Stimulated activated naive CD8-positive, alpha-beta T cell treated with anti-CD3 and anti-CD28 coated beads, Interleukin-15, Interleukin-2, amounts not matched to agents 100 ng/mL and 50 ng/mL, for 24 hours (primary cell): Measurements from ENCODE around the gene KRTAP10-7.
A peak's percentile ranks its signal among the peaks of the same experiment; 100 is the strongest.
"Not testable (repeated sequence)": the region's sequence is repeated elsewhere in the genome, so short reads cannot be mapped to it uniquely, and the experiment has no call there.

Source experiments
- H3K27ac Mint-ChIP-seq: one replicate; pipeline ENCODE4 v1.8.0; 2021; ENCODE audit warnings: mild to moderate bottlenecking, mixed read lengths
- H3K27me3 Mint-ChIP-seq: one replicate; pipeline ENCODE4 v1.8.0; 2021; ENCODE audit warnings: mixed read lengths
- H3K36me3 Mint-ChIP-seq: one replicate; pipeline ENCODE4 v1.8.0; 2021; ENCODE audit warnings: low read depth, mixed read lengths
- H3K4me1 Mint-ChIP-seq: one replicate; pipeline ENCODE4 v1.8.0; 2021; ENCODE audit warnings: low read depth, mixed read lengths
- H3K4me3 Mint-ChIP-seq: one replicate; pipeline ENCODE4 v1.8.0; 2021; ENCODE audit warnings: mild to moderate bottlenecking, mixed read lengths
- H3K9me3 Mint-ChIP-seq: one replicate; pipeline ENCODE4 v1.8.0; 2021; ENCODE audit warnings: mixed read lengths

Gene KRTAP10-7

DNA sequence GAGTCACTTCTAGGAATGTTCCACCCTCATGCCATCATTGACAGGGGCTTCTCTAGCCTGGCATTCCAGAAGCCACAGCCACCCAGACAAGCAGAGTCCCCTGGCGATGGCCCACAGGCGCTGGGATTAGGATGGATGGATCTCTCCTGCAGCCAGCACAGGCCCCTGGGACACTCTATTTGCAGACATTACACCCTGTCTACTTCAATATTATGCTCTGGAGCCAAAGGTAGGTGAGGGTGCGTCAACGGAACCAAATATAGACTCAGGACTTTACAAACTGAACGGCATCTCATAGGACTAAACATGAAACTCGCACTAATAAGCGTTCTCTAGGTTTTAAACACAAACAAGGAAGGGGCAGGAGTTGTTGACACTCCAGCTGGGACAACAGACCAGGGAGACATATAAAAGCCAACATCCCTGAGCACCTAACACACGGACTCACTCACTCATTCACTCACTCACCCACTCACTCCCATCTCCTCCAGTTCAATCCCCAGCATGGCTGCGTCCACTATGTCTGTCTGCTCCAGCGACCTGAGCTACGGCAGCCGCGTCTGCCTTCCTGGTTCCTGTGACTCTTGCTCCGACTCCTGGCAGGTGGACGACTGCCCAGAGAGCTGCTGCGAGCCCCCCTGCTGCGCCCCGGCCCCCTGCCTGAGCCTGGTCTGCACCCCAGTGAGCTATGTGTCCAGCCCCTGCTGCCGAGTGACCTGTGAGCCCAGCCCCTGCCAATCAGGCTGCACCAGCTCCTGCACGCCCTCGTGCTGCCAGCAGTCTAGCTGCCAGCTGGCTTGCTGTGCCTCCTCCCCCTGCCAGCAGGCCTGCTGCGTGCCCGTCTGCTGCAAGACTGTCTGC is at the start of gene KRTAP10-7:
Gene KRTAP10-7 (plus strand): TSS at position 480 of the 861 bp plus-strand sequence. CDS start 25 bp downstream, at position 505.
- H3K9me3 Mint-ChIP-seq, H3K36me3 Mint-ChIP-seq, H3K4me3 Mint-ChIP-seq, H3K4me1 Mint-ChIP-seq, H3K27ac Mint-ChIP-seq: not testable (repeated sequence)
- H3K27me3 Mint-ChIP-seq: peaks cover 11% of the 10 kb centered on the region

DNA sequence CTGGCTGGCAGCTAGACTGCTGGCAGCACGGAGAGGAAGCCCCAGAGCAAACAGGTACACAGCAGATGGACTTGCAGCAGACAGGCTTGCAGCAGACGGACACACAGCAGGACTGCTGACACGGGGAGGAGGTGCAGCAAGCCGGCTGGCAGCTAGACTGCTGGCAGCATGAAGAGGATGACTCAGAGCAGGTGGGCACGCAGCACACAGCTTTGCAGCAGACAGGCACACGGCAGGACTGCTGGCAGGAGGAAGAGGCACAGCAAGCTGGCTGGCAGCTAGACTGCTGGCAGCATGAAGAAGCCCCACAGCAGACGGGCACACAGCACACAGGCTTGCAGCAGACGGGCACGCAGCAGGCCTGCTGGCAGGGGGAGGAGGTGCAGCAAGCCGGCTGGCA is 49.6 kb upstream of the KRTAP10-7 start:
- Mint-ChIP-seq H3K27ac (no peak overlapping the region), H3K9me3 (peaks cover 24% of the 10 kb centered on the region), H3K4me3 (no peak overlapping the region), H3K4me1 (peaks cover 22% of the 10 kb centered on the region), H3K27me3 (no peaks in the 10 kb centered on the region), H3K36me3 (peaks cover 18% of the 10 kb centered on the region)

DNA sequence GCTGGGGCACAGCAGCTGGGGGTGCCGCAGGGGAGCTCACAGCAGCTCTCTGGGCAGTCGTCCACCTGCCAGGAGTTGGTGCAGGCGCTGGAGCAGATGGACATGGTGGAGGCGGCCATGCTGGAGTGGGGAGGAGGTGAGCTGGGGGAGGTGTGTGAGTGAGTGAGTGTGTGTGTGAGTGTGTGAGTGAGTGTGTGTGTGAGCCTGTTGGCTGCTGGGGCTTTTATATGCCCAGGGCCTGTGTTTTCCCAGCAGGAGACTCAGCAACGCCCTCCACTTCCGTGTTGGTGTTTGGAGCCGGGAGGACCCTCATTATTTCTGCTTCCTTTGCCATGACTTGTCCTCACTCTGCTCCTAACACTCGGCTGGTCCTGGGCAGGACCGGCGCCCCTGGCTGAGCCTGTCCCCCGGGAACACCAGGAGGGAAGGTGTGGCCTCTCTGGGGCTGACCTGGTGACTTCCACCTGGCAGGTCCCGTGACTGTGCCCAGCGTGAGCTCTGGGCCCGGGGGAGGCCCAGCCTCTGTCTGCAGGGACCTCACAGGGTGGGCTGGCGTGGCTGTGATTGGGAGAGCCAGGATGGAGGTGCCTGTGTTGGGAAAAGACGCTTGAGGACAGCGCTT is 48.9 kb upstream of the KRTAP10-7 start, which contains the start of gene KRTAP10-2:
Gene KRTAP10-2 (minus strand): TSS at position 166 of the 622 bp plus-strand sequence. CDS start 47 bp downstream, at position 119.
- peaks cover 17% of the 10 kb centered on the region for H3K36me3 Mint-ChIP-seq
- H3K27ac Mint-ChIP-seq: no peak within 1 kb of the TSS
- H3K4me1 Mint-ChIP-seq: peaks cover 22% of the 10 kb centered on the region
- H3K9me3 Mint-ChIP-seq: peaks cover 23% of the 10 kb centered on the region
- H3K4me3 Mint-ChIP-seq: no peak within 1 kb of the TSS
- H3K27me3 Mint-ChIP-seq: no peaks in the 10 kb centered on the region

GRCh38 chr21:44552136-44552535 is 48.3 kb upstream of the KRTAP10-7 start:
- Mint-ChIP-seq H3K27me3 (no peaks in the 10 kb centered on the region), H3K27ac (no peak overlapping the region), H3K4me1 (peaks cover 19% of the 10 kb centered on the region), H3K36me3 (peaks cover 11% of the 10 kb centered on the region), H3K4me3 (no peak overlapping the region), H3K9me3 (peaks cover 16% of the 10 kb centered on the region)

- H3K4me3 Mint-ChIP-seq: no peak overlapping the region
- no peaks in the 10 kb centered on the region for H3K27me3 Mint-ChIP-seq
- peaks cover 11% of the 10 kb centered on the region for H3K9me3 Mint-ChIP-seq
- H3K27ac Mint-ChIP-seq: no peak overlapping the region
- H3K4me1 Mint-ChIP-seq: peaks cover 13% of the 10 kb centered on the region
- peaks cover 5% of the 10 kb centered on the region for H3K36me3 Mint-ChIP-seq
These were observed 47.7 kb upstream of the KRTAP10-7 start for GRCh38 chr21:44552681-44553080.

- Mint-ChIP-seq H3K36me3 (peaks cover 4% of the 10 kb centered on the region), H3K27me3 (no peaks in the 10 kb centered on the region), H3K27ac (no peak overlapping the region), H3K9me3 (peaks cover 10% of the 10 kb centered on the region), H3K4me3 (no peak overlapping the region), H3K4me1 (no peaks in the 10 kb centered on the region)
These were observed 45.1 kb upstream of the KRTAP10-7 start for GRCh38 chr21:44555200-44555875.

- Mint-ChIP-seq H3K4me3 (no peak overlapping the region), H3K27me3 (no peaks in the 10 kb centered on the region), H3K4me1 (no peaks in the 10 kb centered on the region), H3K9me3 (peaks cover 16% of the 10 kb centered on the region), H3K27ac (no peak overlapping the region), H3K36me3 (no peaks in the 10 kb centered on the region)
These were observed 43.5 kb upstream of the KRTAP10-7 start for GRCh38 chr21:44556879-44557278.

- H3K27me3 Mint-ChIP-seq: no peaks in the 10 kb centered on the region
- H3K9me3 Mint-ChIP-seq: peaks cover 16% of the 10 kb centered on the region
- no peaks in the 10 kb centered on the region for H3K4me1 Mint-ChIP-seq
- H3K27ac Mint-ChIP-seq: no peak overlapping the region
- no peaks in the 10 kb centered on the region for H3K36me3 Mint-ChIP-seq
- H3K4me3 Mint-ChIP-seq: no peak overlapping the region
These were observed 42.7 kb upstream of the KRTAP10-7 start for GRCh38 chr21:44557491-44558328.

- not testable (repeated sequence) for H3K27me3 Mint-ChIP-seq, H3K4me1 Mint-ChIP-seq, H3K36me3 Mint-ChIP-seq, H3K27ac Mint-ChIP-seq, H3K4me3 Mint-ChIP-seq
- H3K9me3 Mint-ChIP-seq: peaks cover 11% of the 10 kb centered on the region
These were observed 42.1 kb upstream of the KRTAP10-7 start for GRCh38 chr21:44558329-44558675.

- Mint-ChIP-seq H3K4me1 (no peaks in the 10 kb centered on the region), H3K27ac (no peak within 1 kb of the TSS), H3K9me3 (peaks cover 7% of the 10 kb centered on the region), H3K36me3 (no peaks in the 10 kb centered on the region), H3K4me3 (no peak within 1 kb of the TSS), H3K27me3 (no peaks in the 10 kb centered on the region)
These were observed 41.7 kb upstream of the KRTAP10-7 start, which contains the start of gene KRTAP10-3 for GRCh38 chr21:44558695-44559094. Gene KRTAP10-3 (minus strand): TSS chr21:44558795. CDS start chr21:44558715, 80 bp downstream.

DNA sequence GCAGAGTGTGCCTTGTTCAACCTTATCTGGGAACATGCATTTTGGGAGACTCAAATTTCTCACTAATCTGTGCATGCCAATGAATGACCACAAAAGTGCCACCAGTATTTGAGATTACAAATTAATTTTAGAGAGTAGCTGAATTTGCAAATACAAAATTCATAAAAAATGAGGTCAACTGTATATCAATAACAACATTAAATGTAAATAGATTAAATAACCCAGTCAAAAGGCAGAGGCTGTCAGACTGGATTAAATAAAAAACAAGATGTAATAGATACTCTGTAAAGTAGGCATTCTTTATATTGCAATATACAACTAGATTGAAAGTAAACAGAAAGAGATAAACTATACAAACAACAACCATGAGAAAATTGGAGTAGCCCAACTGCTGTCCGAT is 36.3 kb upstream of the KRTAP10-7 start:
- Mint-ChIP-seq H3K27me3 (no peaks in the 10 kb centered on the region), H3K36me3 (no peaks in the 10 kb centered on the region), H3K4me3 (no peak overlapping the region), H3K9me3 (peaks cover 7% of the 10 kb centered on the region), H3K27ac (no peak overlapping the region), H3K4me1 (peaks cover 18% of the 10 kb centered on the region)

DNA sequence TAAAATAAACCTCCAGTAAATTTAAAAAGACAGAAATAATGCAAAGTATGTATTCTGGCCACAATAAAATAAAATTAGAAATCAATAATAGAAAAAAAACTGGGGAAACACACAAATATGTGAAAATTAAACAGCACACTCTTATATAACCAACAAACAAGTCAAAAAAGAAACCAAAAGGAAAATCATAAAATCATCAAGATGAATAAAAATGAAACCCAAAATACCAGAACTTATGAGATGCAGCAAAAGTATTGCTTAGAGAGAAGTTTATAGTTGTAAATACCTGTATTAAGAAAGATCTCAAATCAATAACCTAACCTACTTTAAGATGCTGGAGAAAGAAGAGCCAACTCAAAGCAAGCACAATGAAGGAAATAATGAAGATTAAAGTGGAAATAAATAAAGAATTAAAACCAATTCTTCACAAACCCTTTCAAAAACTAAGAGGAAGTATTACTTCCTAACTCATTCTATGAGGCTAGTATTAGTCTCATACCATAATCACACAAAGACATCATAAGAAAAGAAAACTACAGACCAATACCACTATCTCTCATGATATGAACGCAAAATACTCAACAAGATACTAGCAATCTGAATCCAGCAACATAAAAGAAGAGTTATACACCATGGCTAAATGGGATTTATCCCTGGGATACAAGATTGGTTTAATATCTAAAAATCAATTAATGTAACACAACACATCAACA is 35.4 kb upstream of the KRTAP10-7 start:
- Mint-ChIP-seq H3K27me3 (no peaks in the 10 kb centered on the region), H3K4me3 (no peak overlapping the region), H3K9me3 (peaks cover 7% of the 10 kb centered on the region), H3K4me1 (peaks cover 18% of the 10 kb centered on the region), H3K36me3 (no peaks in the 10 kb centered on the region), H3K27ac (peak overlapping the region; percentile 31)

DNA sequence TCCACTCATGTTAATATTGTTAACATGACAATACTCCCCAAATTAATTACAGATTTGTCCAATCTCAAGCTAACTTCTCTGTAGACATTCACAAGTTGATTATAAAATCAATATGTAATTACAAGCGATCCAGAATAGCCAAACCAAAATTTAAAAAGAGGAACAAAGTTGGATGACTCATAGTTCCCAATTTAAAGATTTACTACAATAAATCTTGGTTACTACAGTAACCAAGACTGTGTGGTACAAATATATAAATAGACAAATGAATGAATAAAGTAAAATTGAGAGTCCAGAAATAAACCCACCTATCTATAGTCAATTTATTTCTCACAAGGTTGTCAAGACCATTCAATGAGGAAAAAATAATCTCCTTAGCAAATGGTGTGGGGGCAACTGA is 34.0 kb upstream of the KRTAP10-7 start:
- H3K9me3 Mint-ChIP-seq: no peaks in the 10 kb centered on the region
- no peak overlapping the region for H3K27ac Mint-ChIP-seq
- H3K4me3 Mint-ChIP-seq: no peak overlapping the region
- peaks cover under 1% of the 10 kb centered on the region for H3K27me3 Mint-ChIP-seq
- no peaks in the 10 kb centered on the region for H3K36me3 Mint-ChIP-seq
- peaks cover 18% of the 10 kb centered on the region for H3K4me1 Mint-ChIP-seq
